Neural cell (in vitro differentiated cells): ENCODE data around the gene C6orf136.

Experiments
- RAD21 ChIP-seq: fragments of 450-650 bp; conservative IDR thresholded peaks from 2 replicates; pipeline ENCODE4 v1.6.1; 2014; ENCODE audit warnings: antibody characterized with exemption, mild to moderate bottlenecking, moderate library complexity
- SMC3 ChIP-seq: fragments of 450-650 bp; conservative IDR thresholded peaks from 2 replicates; pipeline ENCODE4 v1.6.1; 2014; ENCODE audit warnings: antibody characterized with exemption, mild to moderate bottlenecking, moderate library complexity; ENCODE audit not compliant: poor library complexity
- TAF1 ChIP-seq: IDR thresholded peaks from 2 replicates; pipeline ENCODE4 v1.6.1; 2012; ENCODE audit warnings: low read depth
- TF ChIP-seq, protein P1 (sequence below): fragments of 450-650 bp; IDR thresholded peaks from 2 replicates; pipeline ENCODE4 v1.5.1; 2014; ENCODE audit warnings: antibody characterized with exemption, mild to moderate bottlenecking, moderate library complexity; ENCODE audit not compliant: poor library complexity, severe bottlenecking
- TF ChIP-seq, protein P2 (sequence below): IDR thresholded peaks from 2 replicates; pipeline ENCODE4 v1.6.1; 2012; ENCODE audit warnings: borderline replicate concordance

DNA sequence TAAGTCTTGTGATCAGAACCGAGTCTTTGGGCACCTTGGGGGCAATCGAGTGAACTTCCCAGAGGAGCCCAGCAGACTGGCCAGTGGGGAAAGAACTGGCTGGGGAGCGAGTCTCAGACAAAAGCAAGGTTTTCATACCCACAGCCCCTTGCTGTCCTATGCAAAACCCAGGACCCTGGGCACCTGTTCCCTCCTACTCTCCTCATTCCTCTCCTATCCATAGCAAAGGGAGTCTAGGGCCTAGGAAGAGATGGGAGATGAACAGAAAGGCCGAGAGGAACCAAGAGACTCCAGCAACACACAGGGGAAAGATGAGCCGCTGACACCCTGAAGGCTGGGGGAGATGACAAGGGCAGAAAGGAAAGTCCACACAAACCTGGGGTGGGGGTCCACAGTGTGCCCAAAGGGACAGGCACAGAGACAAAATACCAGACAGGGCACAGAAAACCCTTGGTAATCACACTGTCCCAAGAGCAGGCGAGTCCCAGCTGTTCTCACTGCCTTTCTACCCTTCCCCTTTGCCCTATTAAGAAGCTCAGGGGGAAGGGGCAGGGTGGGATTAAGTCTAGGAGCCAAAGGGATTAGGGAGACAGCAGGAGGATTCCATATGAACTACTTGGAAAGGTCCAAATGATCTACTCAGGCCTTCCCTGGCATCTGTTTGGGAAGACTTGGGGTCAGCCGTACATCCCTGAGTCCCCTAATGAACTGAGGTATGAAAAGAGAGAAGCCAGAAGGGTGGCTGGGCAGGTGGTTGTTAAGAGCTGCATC is 33.0 kb downstream of the C6orf136 start:
- TF ChIP-seq, protein P1, sequence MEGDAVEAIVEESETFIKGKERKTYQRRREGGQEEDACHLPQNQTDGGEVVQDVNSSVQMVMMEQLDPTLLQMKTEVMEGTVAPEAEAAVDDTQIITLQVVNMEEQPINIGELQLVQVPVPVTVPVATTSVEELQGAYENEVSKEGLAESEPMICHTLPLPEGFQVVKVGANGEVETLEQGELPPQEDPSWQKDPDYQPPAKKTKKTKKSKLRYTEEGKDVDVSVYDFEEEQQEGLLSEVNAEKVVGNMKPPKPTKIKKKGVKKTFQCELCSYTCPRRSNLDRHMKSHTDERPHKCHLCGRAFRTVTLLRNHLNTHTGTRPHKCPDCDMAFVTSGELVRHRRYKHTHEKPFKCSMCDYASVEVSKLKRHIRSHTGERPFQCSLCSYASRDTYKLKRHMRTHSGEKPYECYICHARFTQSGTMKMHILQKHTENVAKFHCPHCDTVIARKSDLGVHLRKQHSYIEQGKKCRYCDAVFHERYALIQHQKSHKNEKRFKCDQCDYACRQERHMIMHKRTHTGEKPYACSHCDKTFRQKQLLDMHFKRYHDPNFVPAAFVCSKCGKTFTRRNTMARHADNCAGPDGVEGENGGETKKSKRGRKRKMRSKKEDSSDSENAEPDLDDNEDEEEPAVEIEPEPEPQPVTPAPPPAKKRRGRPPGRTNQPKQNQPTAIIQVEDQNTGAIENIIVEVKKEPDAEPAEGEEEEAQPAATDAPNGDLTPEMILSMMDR = no peak
- TF ChIP-seq TAF1 = no peak
- TF ChIP-seq, protein P2, sequence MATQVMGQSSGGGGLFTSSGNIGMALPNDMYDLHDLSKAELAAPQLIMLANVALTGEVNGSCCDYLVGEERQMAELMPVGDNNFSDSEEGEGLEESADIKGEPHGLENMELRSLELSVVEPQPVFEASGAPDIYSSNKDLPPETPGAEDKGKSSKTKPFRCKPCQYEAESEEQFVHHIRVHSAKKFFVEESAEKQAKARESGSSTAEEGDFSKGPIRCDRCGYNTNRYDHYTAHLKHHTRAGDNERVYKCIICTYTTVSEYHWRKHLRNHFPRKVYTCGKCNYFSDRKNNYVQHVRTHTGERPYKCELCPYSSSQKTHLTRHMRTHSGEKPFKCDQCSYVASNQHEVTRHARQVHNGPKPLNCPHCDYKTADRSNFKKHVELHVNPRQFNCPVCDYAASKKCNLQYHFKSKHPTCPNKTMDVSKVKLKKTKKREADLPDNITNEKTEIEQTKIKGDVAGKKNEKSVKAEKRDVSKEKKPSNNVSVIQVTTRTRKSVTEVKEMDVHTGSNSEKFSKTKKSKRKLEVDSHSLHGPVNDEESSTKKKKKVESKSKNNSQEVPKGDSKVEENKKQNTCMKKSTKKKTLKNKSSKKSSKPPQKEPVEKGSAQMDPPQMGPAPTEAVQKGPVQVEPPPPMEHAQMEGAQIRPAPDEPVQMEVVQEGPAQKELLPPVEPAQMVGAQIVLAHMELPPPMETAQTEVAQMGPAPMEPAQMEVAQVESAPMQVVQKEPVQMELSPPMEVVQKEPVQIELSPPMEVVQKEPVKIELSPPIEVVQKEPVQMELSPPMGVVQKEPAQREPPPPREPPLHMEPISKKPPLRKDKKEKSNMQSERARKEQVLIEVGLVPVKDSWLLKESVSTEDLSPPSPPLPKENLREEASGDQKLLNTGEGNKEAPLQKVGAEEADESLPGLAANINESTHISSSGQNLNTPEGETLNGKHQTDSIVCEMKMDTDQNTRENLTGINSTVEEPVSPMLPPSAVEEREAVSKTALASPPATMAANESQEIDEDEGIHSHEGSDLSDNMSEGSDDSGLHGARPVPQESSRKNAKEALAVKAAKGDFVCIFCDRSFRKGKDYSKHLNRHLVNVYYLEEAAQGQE = no peak
- no peak for TF ChIP-seq SMC3
- TF ChIP-seq RAD21 = no peak
